ENCODE measurements around the gene NPEPPS.

The NPEPPS gene

DNA sequence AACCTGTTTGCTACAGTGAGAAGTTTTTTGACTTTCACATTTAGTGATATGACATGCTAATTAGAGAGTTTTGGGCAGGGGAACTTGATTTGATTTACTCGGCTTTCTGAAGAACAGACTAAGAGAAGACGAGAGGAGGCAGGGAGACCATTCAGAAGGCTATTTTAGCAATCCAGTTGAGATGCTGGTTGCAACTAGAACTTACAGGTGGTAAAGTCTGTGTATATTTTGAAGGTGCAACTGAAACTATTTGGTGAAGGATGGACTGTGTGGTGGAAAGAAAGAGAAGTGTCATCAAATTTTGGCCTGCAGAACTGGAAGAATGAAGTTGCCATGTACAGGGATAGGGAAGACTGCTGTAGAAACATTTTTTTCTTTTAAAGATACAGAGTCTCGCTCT is 76.6 kb downstream of the NPEPPS start:
- TF ChIP-seq, protein P1, sequence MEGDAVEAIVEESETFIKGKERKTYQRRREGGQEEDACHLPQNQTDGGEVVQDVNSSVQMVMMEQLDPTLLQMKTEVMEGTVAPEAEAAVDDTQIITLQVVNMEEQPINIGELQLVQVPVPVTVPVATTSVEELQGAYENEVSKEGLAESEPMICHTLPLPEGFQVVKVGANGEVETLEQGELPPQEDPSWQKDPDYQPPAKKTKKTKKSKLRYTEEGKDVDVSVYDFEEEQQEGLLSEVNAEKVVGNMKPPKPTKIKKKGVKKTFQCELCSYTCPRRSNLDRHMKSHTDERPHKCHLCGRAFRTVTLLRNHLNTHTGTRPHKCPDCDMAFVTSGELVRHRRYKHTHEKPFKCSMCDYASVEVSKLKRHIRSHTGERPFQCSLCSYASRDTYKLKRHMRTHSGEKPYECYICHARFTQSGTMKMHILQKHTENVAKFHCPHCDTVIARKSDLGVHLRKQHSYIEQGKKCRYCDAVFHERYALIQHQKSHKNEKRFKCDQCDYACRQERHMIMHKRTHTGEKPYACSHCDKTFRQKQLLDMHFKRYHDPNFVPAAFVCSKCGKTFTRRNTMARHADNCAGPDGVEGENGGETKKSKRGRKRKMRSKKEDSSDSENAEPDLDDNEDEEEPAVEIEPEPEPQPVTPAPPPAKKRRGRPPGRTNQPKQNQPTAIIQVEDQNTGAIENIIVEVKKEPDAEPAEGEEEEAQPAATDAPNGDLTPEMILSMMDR (IDR thresholded peaks at IDR 0.05; ENCODE audit: borderline replicate concordance, insufficient read depth, low read depth, low read length), result no peak
- H3K4me3 ChIP-seq (ENCODE audit: low read depth, low read length), result no peak overlapping the region

DNA sequence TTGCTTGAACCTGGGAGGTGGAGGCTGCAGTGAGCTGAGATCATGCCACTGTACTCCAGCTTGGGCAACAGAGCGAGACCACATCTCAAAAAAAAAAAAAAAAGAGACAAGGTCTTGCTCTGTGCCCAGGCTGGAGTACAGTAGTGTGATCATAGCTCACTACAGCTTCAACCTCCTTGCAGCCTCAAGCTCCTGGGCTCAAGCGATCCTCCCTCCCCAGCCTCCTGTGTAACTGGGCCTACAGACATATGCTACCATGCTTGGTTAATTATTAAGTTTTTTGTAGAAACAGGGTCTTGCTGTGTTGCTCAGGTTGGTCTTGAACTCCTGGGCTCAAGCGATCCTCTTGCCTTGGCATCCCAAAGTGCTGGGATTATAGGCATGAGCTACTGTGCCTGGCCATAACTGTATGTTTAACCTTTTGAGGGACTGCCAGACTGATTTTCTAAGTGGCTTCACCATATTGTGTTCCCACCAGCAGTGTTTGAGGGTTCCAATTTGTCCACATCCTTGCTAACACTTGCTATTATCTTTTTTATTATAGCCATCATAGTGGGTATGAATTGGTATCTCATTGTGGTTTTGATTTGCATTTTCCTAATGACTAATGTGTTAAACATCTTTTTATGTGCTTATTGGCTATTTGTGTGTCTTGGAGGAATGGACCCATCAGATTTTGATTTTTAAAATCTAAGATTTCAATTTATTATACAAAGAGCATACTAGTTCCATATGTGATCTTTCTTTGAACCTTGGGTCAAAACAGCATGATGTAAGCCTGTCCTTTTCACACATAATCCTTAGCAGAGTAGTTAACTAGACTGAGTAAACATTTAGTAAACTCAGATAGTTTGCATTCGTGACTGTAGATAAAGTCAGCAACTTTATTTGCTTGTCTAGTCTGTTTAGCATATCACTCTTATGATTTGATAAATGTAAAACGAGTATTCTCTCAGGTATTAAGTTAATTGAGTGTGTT is 80.8 kb downstream of the NPEPPS start:
- no peak overlapping the region for H3K4me3 ChIP-seq (ENCODE audit: low read depth, low read length)
- TF ChIP-seq, protein P1 (IDR thresholded peaks at IDR 0.05; ENCODE audit: borderline replicate concordance, insufficient read depth, low read depth, low read length), result no peak

DNA sequence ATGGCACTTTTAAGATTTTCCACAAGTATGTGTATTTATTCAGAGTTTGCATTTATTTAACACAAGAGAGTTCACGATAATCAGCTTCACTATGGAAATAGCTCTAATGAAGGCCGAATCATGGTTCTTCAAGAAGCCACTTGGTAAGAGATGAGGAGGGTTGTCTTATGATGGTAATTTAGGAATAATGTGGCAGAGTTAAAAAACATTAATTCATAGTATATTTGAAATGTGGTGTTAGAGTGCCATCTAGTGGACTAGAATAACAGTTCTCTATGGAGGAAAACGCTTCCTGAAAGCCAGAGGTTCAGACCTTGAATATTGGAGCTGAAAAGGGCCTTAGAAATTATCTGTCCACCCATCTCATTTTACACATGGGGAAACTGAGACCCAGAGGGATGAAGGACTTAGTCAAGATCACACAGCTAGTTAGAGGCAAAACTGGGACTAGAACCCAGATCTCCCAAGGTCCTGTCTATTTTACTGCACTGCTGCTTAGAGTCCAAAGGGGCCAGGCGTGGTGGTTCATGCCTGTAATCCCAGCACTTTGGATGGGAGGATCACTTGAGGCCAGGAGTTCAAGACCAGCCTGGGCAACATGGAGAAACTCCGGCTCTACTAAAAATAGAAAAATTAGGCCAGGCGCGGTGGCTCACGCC is 85.0 kb downstream of the NPEPPS start:
- TF ChIP-seq, protein P1 (IDR thresholded peaks at IDR 0.05; ENCODE audit: borderline replicate concordance, insufficient read depth, low read depth, low read length), result no peak
- H3K4me3 ChIP-seq (ENCODE audit: low read depth, low read length), result no peak overlapping the region

DNA sequence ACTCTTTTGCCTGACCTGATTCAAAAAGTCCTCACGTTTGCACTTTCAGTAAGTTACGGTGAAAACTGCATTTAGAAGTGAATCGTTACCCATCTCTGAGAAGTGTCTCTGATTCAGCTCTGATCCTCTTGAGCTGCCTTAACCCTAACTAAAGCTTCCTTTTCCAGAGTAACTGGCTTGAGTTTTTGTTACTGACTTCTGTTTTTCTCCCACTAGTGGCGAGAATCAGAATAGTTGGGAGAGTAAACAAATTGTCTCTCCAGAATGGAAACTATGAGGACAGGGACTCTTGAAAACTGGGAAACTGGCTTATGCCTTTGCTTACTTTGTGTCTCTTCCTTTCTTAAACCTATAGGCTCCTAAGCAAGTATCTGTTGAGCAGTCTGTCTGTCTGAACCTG is 87.5 kb downstream of the NPEPPS start:
- TF ChIP-seq, protein P1 (IDR thresholded peaks at IDR 0.05; ENCODE audit: borderline replicate concordance, insufficient read depth, low read depth, low read length), result no peak
- no peak overlapping the region for H3K4me3 ChIP-seq (ENCODE audit: low read depth, low read length)

DNA sequence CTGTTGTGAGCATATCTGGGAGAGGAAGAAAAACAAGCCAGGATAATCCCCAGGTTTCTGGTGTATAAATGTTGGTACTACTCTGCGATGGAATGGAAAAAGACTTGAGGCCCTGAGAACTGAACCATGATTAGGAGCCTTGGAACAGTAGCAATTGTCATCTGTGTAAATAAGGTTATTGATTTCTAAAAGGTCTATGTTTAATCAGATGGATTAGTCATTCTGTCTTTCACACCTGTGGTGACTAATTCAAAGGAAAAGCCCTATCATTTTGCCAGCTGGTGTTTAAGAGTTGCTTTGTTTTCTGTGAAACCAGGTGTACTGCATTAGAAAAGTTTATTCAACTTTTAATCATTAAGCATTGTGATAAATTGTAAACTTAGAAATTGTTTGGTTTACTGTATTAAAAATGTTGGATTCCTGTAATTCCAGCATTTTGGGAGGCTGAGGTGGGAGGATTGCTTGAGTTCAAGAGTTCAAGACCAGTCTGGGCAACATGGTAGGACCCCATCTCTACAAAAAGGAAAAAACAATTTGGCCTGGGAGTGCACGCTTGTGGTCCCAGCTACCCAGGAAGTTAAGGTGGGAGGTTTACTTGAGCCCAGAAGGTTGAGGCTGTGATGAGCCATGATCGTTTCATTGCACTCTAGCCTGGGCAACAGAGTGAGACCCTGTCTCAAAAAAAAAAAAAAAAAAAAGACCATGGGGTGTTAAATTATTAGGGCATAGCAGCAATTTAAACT is 89.8 kb downstream of the NPEPPS start:
- H3K4me3 ChIP-seq (ENCODE audit: low read depth, low read length), result no peak overlapping the region
- TF ChIP-seq, protein P1 (IDR thresholded peaks at IDR 0.05; ENCODE audit: borderline replicate concordance, insufficient read depth, low read depth, low read length), result no peak

DNA sequence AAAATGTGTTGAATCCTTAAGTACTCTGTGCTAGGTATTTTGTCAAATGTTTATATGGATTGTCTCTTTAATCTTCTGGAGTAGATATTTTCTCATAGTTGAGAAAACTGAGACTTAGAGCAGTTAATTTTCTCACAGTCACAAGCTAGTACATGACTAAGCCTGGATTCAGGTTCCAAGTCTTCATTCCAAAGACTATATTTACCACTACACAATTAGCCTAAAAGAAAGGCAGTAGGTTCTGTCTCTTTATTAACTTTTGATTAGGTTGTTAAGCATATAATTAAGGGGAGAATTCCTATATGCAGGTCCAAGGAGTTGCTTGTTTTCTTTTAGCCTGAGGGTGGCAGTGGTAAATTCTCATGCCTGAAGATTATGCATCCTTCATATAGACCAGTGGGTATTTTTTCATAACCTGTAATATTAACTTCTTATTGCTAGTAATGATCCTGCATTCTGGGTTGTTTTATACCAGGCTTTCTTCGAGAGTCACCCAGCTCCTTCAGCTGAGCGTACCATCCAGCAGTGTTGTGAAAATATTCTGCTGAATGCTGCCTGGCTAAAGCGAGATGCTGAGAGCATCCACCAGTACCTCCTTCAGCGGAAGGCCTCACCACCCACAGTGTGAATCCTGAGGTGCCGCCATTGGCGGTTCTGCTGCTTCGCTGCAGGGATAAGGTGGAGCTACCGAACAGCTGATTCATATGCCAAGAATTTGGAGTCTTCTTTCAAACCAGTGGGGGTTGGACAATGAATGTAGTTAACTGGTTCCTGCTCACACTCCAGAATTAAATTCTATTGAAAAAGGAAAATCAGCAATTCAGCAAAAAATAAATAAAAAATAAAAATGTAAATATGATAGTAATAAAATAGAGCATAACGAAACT is 90.6 kb downstream of the NPEPPS start:
- H3K4me3 ChIP-seq (ENCODE audit: low read depth, low read length), result no peak overlapping the region
- TF ChIP-seq, protein P1 (IDR thresholded peaks at IDR 0.05; ENCODE audit: borderline replicate concordance, insufficient read depth, low read depth, low read length), result no peak

All from GM12875 (cell line).